OCI-LY7 (cell line): ENCODE results near the gene RORC.

Experiments
- EZH2phosphoT487 ChIP-seq: fragments of 200-600 bp; sonication (generic); IDR thresholded peaks from 2 replicates; pipeline ENCODE4 v1.6.1; 2018; ENCODE audit warnings: low read depth, borderline replicate concordance, mild to moderate bottlenecking, mixed run types, antibody characterized with exemption, low read length, moderate library complexity, mixed read lengths
- TF ChIP-seq, protein P1 (sequence below): fragments of 200-600 bp; sonication (generic); conservative IDR thresholded peaks from 2 replicates; pipeline ENCODE4 v1.5.1; 2014; ENCODE audit warnings: mild to moderate bottlenecking, antibody characterized with exemption, low read length, moderate library complexity, mixed read lengths

DNA sequence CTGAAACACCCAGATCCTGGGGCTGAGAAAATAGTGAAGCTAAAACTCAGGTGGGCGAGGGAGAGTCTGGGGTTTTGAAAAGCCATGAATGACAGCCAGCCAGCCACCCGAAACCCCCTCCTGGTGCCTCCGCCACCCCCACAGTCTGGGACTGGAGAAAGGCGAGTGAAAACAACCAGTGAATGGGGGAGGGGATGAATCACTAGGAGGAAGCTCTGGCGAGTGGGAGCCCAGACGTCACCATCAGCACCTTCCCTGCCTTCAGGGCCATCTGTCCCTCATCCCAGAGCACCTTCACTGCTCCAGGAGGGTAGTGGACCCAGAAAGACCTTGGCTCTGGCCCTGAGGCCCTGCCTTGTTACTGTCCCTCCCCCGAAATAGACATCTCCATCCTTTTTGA, 9.2 kb downstream of the RORC start:
- TF ChIP-seq, protein P1, sequence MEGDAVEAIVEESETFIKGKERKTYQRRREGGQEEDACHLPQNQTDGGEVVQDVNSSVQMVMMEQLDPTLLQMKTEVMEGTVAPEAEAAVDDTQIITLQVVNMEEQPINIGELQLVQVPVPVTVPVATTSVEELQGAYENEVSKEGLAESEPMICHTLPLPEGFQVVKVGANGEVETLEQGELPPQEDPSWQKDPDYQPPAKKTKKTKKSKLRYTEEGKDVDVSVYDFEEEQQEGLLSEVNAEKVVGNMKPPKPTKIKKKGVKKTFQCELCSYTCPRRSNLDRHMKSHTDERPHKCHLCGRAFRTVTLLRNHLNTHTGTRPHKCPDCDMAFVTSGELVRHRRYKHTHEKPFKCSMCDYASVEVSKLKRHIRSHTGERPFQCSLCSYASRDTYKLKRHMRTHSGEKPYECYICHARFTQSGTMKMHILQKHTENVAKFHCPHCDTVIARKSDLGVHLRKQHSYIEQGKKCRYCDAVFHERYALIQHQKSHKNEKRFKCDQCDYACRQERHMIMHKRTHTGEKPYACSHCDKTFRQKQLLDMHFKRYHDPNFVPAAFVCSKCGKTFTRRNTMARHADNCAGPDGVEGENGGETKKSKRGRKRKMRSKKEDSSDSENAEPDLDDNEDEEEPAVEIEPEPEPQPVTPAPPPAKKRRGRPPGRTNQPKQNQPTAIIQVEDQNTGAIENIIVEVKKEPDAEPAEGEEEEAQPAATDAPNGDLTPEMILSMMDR = no peak
- no peak for TF ChIP-seq EZH2phosphoT487
